Measurements from ENCODE around the gene DCLRE1B. TPM values are rescaled to one million over a fixed set of nuclear protein-coding genes. Genes with fewer than 3 reads are reported as not detected.

DCLRE1B gene
- total and polyA plus RNA-seq, 8 donors = 0.68 to 2.7 (median 1.3) TPM

DNA sequence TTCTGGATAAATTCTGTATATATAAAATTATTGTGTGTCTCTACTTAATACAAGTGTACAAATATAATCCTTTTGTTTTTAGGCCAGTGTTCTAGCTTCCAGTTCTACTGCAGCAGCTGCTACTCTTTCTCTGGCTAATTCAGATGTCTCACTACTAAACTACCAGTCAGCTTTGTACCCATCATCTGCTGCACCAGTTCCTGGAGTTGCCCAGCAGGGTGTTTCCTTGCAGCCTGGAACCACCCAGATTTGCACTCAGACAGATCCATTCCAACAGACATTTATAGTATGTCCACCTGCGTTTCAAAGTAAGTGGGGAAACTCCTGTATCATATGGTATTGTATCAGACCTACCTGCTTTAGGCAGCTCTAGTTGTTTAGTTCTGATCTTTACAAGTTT lies 52.9 kb downstream of the DCLRE1B start:
- DNase-seq = no peak
- H3K4me1 ChIP-seq = peaks cover 0 to 2% (median 0%) of the 10 kb centered on the region in 3 donors
- no peak overlapping the region for H3K27ac ChIP-seq
- H3K27me3 ChIP-seq = no peaks in the 10 kb centered on the region
- H3K36me3 ChIP-seq = peaks cover 0 to 35% (median 16%) of the 10 kb centered on the region in 3 donors
- no peaks in the 10 kb centered on the region for H3K9me3 ChIP-seq
- TF ChIP-seq, protein P1, sequence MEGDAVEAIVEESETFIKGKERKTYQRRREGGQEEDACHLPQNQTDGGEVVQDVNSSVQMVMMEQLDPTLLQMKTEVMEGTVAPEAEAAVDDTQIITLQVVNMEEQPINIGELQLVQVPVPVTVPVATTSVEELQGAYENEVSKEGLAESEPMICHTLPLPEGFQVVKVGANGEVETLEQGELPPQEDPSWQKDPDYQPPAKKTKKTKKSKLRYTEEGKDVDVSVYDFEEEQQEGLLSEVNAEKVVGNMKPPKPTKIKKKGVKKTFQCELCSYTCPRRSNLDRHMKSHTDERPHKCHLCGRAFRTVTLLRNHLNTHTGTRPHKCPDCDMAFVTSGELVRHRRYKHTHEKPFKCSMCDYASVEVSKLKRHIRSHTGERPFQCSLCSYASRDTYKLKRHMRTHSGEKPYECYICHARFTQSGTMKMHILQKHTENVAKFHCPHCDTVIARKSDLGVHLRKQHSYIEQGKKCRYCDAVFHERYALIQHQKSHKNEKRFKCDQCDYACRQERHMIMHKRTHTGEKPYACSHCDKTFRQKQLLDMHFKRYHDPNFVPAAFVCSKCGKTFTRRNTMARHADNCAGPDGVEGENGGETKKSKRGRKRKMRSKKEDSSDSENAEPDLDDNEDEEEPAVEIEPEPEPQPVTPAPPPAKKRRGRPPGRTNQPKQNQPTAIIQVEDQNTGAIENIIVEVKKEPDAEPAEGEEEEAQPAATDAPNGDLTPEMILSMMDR (IDR thresholded peaks at IDR 0.05) = no peak
- no peak for FAIRE-seq
- WGBS, 2 donors = 83 to 85% methylated on average over 1 of the region's 1 CpG
- ATAC-seq = no peak
- no peak overlapping the region for H3K4me3 ChIP-seq
- intact Hi-C loops (cut with DNase I) = no loop called here

DNA sequence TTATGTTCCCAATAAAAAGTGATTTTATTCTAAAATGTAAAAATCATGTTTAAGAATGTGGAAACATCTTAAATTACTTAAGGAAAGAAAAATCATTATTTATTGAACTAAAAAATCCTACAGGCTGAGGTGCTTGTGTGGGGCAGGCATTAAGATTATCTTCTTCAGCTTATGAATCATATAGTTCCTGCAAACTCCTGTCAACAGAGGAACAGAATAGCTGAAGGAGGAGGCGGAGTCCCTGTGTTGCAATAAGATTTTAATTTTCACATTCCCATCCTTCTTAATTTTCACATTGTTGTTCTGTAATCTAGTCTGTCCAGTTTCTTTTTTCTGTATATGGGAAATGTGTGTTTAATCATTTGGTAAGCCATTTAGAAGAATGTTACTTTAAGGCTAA lies 53.6 kb downstream of the DCLRE1B start:
- intact Hi-C loops (cut with DNase I) = no loop called here
- peaks cover 0 to 42% (median 16%) of the 10 kb centered on the region in 3 donors for H3K36me3 ChIP-seq

DNA sequence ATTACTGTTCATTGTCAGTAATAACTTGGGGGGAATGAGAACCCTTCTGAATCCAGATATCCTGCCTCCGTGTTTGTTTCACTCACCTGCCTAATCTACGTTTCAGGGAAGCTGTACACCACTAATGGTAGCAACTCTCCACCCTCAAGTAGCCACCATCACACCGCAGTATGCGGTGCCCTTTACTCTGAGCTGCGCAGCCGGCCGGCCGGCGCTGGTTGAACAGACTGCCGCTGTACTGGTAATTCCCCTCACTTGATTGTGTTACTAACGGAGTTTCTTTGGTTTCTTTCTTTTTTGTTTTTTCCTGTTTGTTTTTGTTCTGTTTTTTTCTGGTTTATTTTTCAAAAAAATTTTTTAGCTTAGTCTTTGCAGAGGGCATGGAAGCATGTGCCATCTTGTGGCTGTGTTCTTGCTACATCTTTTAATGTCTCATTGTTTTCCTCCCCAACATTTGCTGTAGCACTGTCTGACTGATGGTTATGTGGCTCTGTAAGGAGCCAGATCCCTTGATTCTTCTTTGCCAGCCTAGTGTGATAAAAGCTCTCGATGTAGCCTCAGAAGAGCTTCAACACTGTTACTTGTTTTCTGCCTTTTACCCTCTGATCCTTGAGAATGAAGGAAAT lies 58.3 kb downstream of the DCLRE1B start:
- no peak for DNase-seq
- no peak for FAIRE-seq
- no peak for ATAC-seq
- TF ChIP-seq, protein P1 (IDR thresholded peaks at IDR 0.05) = no peak
- Histone ChIP-seq H3K4me1 (no peaks in the 10 kb centered on the region), H3K4me3 (no peak overlapping the region), H3K27ac (no peak overlapping the region), H3K9me3 (no peaks in the 10 kb centered on the region), H3K36me3 (peaks cover 5 to 47% (median 17%) of the 10 kb centered on the region in 3 donors), H3K27me3 (no peaks in the 10 kb centered on the region)
- intact Hi-C loops (cut with DNase I) = no loop called here
- WGBS, 2 donors = 91 to 93% methylated on average over 12 of the region's 12 CpGs

More for the DNA sequence above, 53.6 kb downstream of the DCLRE1B start:
- ATAC-seq (no peak), DNase-seq (no peak), FAIRE-seq (no peak)
- H3K27me3 ChIP-seq = no peaks in the 10 kb centered on the region
- 92 to 96% methylated on average over 1 of the region's 1 CpG for WGBS, 2 donors
- no peak overlapping the region for H3K27ac ChIP-seq
- H3K4me1 ChIP-seq = no peaks in the 10 kb centered on the region
- TF ChIP-seq, protein P1 (IDR thresholded peaks at IDR 0.05) = no peak
- H3K9me3 ChIP-seq = no peaks in the 10 kb centered on the region
- H3K4me3 ChIP-seq = no peak overlapping the region

Other genes starting within 250 kb of the DCLRE1B start
- 10 to 100 TPM in 2 of 6 donors, 1 to 10 TPM in 4; 4.6 to 12.9 (median 6.8) TPM for gene PHTF1, start 145.8 kb upstream of the DCLRE1B start, total RNA-seq
- 1 to 10 TPM; 5.3 to 7.0 TPM for gene PHTF1, start 145.8 kb upstream of the DCLRE1B start, polyA plus RNA-seq
- gene RSBN1, start 92.8 kb upstream of the DCLRE1B start, total RNA-seq = 10 to 100 TPM in 5 of 6 donors, 1 to 10 TPM in 1; 9.6 to 13.6 (median 10.5) TPM
- gene RSBN1, start 92.8 kb upstream of the DCLRE1B start, polyA plus RNA-seq = 1 to 10 TPM; 3.5 to 5.6 TPM
- gene PTPN22, start 33.6 kb upstream of the DCLRE1B start, total RNA-seq = 1 to 10 TPM in 4 of 6 donors, under 1 TPM in 2; 0.75 to 2.3 (median 1.2) TPM
- 1 to 10 TPM in 1 of 2 donors, under 1 TPM in 1; 0.57 to 1.2 TPM for gene PTPN22, start 33.6 kb upstream of the DCLRE1B start, polyA plus RNA-seq
- gene BCL2L15, start 17.7 kb upstream of the DCLRE1B start, total RNA-seq = 10 to 100 TPM; 13.9 to 25.8 (median 16.2) TPM
- gene BCL2L15, start 17.7 kb upstream of the DCLRE1B start, polyA plus RNA-seq = 10 to 100 TPM in 1 of 2 donors, 1 to 10 TPM in 1; 4.9 to 13.6 TPM
- 10 to 100 TPM in 5 of 6 donors, 1 to 10 TPM in 1; 8.2 to 16.4 (median 11.8) TPM for gene AP4B1, start 527 bp upstream of the DCLRE1B start, total RNA-seq
- 10 to 100 TPM; 17.4 to 37.5 TPM for gene AP4B1, start 527 bp upstream of the DCLRE1B start, polyA plus RNA-seq
- gene HIPK1, start 24.0 kb downstream of the DCLRE1B start, total RNA-seq = 10 to 100 TPM; 27.9 to 42.1 (median 30.4) TPM
- gene HIPK1, start 24.0 kb downstream of the DCLRE1B start, polyA plus RNA-seq = 10 to 100 TPM in 1 of 2 donors, 1 to 10 TPM in 1; 6.8 to 16.5 TPM
- gene OLFML3, start 74.1 kb downstream of the DCLRE1B start, total RNA-seq = 10 to 100 TPM in 3 of 6 donors, 1 to 10 TPM in 3; 3.7 to 39.2 (median 11.0) TPM
- gene OLFML3, start 74.1 kb downstream of the DCLRE1B start, polyA plus RNA-seq = 10 to 100 TPM in 1 of 2 donors, 1 to 10 TPM in 1; 9.1 to 11.3 TPM
- gene SYT6, start 248.5 kb downstream of the DCLRE1B start, total RNA-seq = 1 to 10 TPM in 5 of 6 donors, under 1 TPM in 1; 0.81 to 3.9 (median 2.9) TPM
- gene SYT6, start 248.5 kb downstream of the DCLRE1B start, polyA plus RNA-seq = 1 to 10 TPM; 1.2 to 5.2 TPM

Measured in pancreas (tissue), 10 donors.